ENCODE data around the gene TLCD3B. TPM values are rescaled to one million over a fixed set of nuclear protein-coding genes. Genes with fewer than 3 reads are reported as not detected.

TLCD3B gene
- total and polyA plus RNA-seq, 4 experiments from 2014 or later: not detected

- no peaks in the 10 kb centered on the region for H3K4me1 ChIP-seq (ENCODE audit: insufficient read depth, low read length)
- ChIA-PET POLR2A (ENCODE audit: partially characterized antibody) (no interaction called here), CTCF (ENCODE audit: partially characterized antibody) (interaction anchor here (1.7 kb wide), 1 partner anchor 12 kb away, joined by 4 read pairs; no protein-coding TSS in a partner anchor)
- peaks cover 0 to 2% (median 0%) of the 10 kb centered on the region in 4 donors for H3K4me1 Mint-ChIP-seq
- H3K36me3 Mint-ChIP-seq: peaks cover 55 to 81% of the 10 kb centered on the region in 2 donors
- no peaks in the 10 kb centered on the region for H3K27me3 ChIP-seq (ENCODE audit: insufficient read depth, low read length)
- no peak for DNase-seq
- H3K4me3 Mint-ChIP-seq: no peak overlapping the region
- intact Hi-C loops (cut with micrococcal nuclease): no loop called here
- no peaks in the 10 kb centered on the region for H3K27me3 Mint-ChIP-seq
- H3K36me3 ChIP-seq (ENCODE audit: insufficient read depth, low read length): peaks cover 81% of the 10 kb centered on the region
- no peak overlapping the region for H3K27ac ChIP-seq (ENCODE audit: low read depth, low read length)
- no peak overlapping the region for H3K27ac Mint-ChIP-seq
- no peak overlapping the region for H3K4me3 ChIP-seq (ENCODE audit: low read length in 2 of 2)
- H3K9me3 ChIP-seq (ENCODE audit: control insufficient read depth in 1 of 2, low read length in 2 of 2): no peaks in the 10 kb centered on the region
- H3K9me3 Mint-ChIP-seq: no peaks in the 10 kb centered on the region
These were observed 46.3 kb downstream of the TLCD3B start for GRCh38 chr16:29984764-29985147.

GRCh38 chr16:29984137-29984763, 46.8 kb downstream of the TLCD3B start:
- Mint-ChIP-seq H3K9me3 (no peaks in the 10 kb centered on the region), H3K4me1 (peaks cover 0 to 2% (median 0%) of the 10 kb centered on the region in 4 donors), H3K4me3 (no peak overlapping the region), H3K27ac (no peak overlapping the region), H3K36me3 (peaks cover 54 to 81% of the 10 kb centered on the region in 2 donors), H3K27me3 (no peaks in the 10 kb centered on the region)
- Histone ChIP-seq H3K4me1 (ENCODE audit: insufficient read depth, low read length) (no peaks in the 10 kb centered on the region), H3K27ac (ENCODE audit: low read depth, low read length) (no peak overlapping the region), H3K36me3 (ENCODE audit: insufficient read depth, low read length) (peaks cover 82% of the 10 kb centered on the region), H3K4me3 (ENCODE audit: low read length in 2 of 2) (no peak overlapping the region), H3K27me3 (ENCODE audit: insufficient read depth, low read length) (no peaks in the 10 kb centered on the region), H3K9me3 (ENCODE audit: control insufficient read depth in 1 of 2, low read length in 2 of 2) (no peaks in the 10 kb centered on the region)
- intact Hi-C loops (cut with micrococcal nuclease): no loop called here
- ChIA-PET POLR2A (ENCODE audit: partially characterized antibody) (no interaction called here), CTCF (ENCODE audit: partially characterized antibody) (interaction anchor here (1.7 kb wide), 1 partner anchor 11 kb away, joined by 4 read pairs; no protein-coding TSS in a partner anchor)
- no peak for DNase-seq

- Mint-ChIP-seq H3K27ac (peak overlapping the region in 2 of 7 donors; percentile 23 to 70), H3K4me1 (no peaks in the 10 kb centered on the region), H3K9me3 (no peaks in the 10 kb centered on the region), H3K4me3 (no peak overlapping the region), H3K27me3 (no peaks in the 10 kb centered on the region), H3K36me3 (peaks cover 53 to 83% of the 10 kb centered on the region in 2 donors)
- CTCF ChIA-PET (ENCODE audit: partially characterized antibody): interaction anchor here (1.7 kb wide), 1 partner anchor 11 kb away, joined by 4 read pairs; no protein-coding TSS in a partner anchor
- POLR2A ChIA-PET (ENCODE audit: partially characterized antibody): no interaction called here
- DNase-seq: no peak
- Histone ChIP-seq H3K9me3 (ENCODE audit: control insufficient read depth in 1 of 2, low read length in 2 of 2) (no peaks in the 10 kb centered on the region), H3K27ac (ENCODE audit: low read depth, low read length) (no peak overlapping the region), H3K4me3 (ENCODE audit: low read length in 2 of 2) (no peak overlapping the region), H3K4me1 (ENCODE audit: insufficient read depth, low read length) (no peaks in the 10 kb centered on the region), H3K36me3 (ENCODE audit: insufficient read depth, low read length) (peaks cover 89% of the 10 kb centered on the region), H3K27me3 (ENCODE audit: insufficient read depth, low read length) (no peaks in the 10 kb centered on the region)
- intact Hi-C loops (cut with micrococcal nuclease): no loop called here
These were observed 47.5 kb downstream of the TLCD3B start for GRCh38 chr16:29983420-29984136.

- H3K4me1 ChIP-seq (ENCODE audit: insufficient read depth, low read length): no peaks in the 10 kb centered on the region
- no peaks in the 10 kb centered on the region for H3K27me3 ChIP-seq (ENCODE audit: insufficient read depth, low read length)
- Mint-ChIP-seq H3K4me3 (no peak overlapping the region), H3K36me3 (peaks cover 46 to 82% of the 10 kb centered on the region in 2 donors), H3K27me3 (no peaks in the 10 kb centered on the region), H3K27ac (peak overlapping the region in 3 of 7 donors; percentile 12 to 25 (median 22)), H3K4me1 (peaks cover 0 to 1% (median 0%) of the 10 kb centered on the region in 4 donors), H3K9me3 (no peaks in the 10 kb centered on the region)
- no peak for DNase-seq
- CTCF ChIA-PET (ENCODE audit: partially characterized antibody): interaction anchor here (1.7 kb wide), 1 partner anchor 10 kb away, joined by 4 read pairs; no protein-coding TSS in a partner anchor
- H3K36me3 ChIP-seq (ENCODE audit: insufficient read depth, low read length): peaks cover 91% of the 10 kb centered on the region
- intact Hi-C loops (cut with micrococcal nuclease): no loop called here
- H3K4me3 ChIP-seq (ENCODE audit: low read length in 2 of 2): no peak overlapping the region
- no peaks in the 10 kb centered on the region for H3K9me3 ChIP-seq (ENCODE audit: control insufficient read depth in 1 of 2, low read length in 2 of 2)
- H3K27ac ChIP-seq (ENCODE audit: low read depth, low read length): no peak overlapping the region
- POLR2A ChIA-PET (ENCODE audit: partially characterized antibody): no interaction called here
These were observed 48.3 kb downstream of the TLCD3B start for GRCh38 chr16:29982560-29983419.

GRCh38 chr16:29978564-29979270, 52.4 kb downstream of the TLCD3B start:
- Mint-ChIP-seq H3K36me3 (peaks cover 24 to 61% of the 10 kb centered on the region in 2 donors), H3K27me3 (no peaks in the 10 kb centered on the region), H3K4me1 (peaks cover 17 to 40% (median 26%) of the 10 kb centered on the region in 4 donors), H3K27ac (peak overlapping the region in 2 of 7 donors; percentile 0 to 57), H3K4me3 (no peak overlapping the region), H3K9me3 (no peaks in the 10 kb centered on the region)
- no peaks in the 10 kb centered on the region for H3K9me3 ChIP-seq (ENCODE audit: control insufficient read depth in 1 of 2, low read length in 2 of 2)
- no peak overlapping the region for H3K4me3 ChIP-seq (ENCODE audit: low read length in 2 of 2)
- peaks cover 67% of the 10 kb centered on the region for H3K36me3 ChIP-seq (ENCODE audit: insufficient read depth, low read length)
- no peak for DNase-seq
- CTCF ChIA-PET (ENCODE audit: partially characterized antibody): interaction anchor here (1.0 kb wide), 1 partner anchor 10 kb away, joined by 3 read pairs; no protein-coding TSS in a partner anchor
- H3K27me3 ChIP-seq (ENCODE audit: insufficient read depth, low read length): no peaks in the 10 kb centered on the region
- peaks cover 33% of the 10 kb centered on the region for H3K4me1 ChIP-seq (ENCODE audit: insufficient read depth, low read length)
- POLR2A ChIA-PET (ENCODE audit: partially characterized antibody): interaction anchor here (1.3 kb wide), 1 partner anchor 17 kb away, joined by 4 read pairs; the partner anchor contains the start of gene TMEM219
- intact Hi-C loops (cut with micrococcal nuclease): no loop called here
- H3K27ac ChIP-seq (ENCODE audit: low read depth, low read length): no peak overlapping the region

GRCh38 chr16:29978081-29978480, 53.0 kb downstream of the TLCD3B start:
- Mint-ChIP-seq H3K27me3 (no peaks in the 10 kb centered on the region), H3K9me3 (no peaks in the 10 kb centered on the region), H3K4me1 (peaks cover 19 to 46% (median 31%) of the 10 kb centered on the region in 4 donors), H3K36me3 (peaks cover 19 to 59% of the 10 kb centered on the region in 2 donors), H3K27ac (peak overlapping the region in 3 of 7 donors; percentile 0 to 71 (median 70)), H3K4me3 (no peak overlapping the region)
- no peak for DNase-seq
- H3K9me3 ChIP-seq (ENCODE audit: control insufficient read depth in 1 of 2, low read length in 2 of 2): no peaks in the 10 kb centered on the region
- intact Hi-C loops (cut with micrococcal nuclease): no loop called here
- CTCF ChIA-PET (ENCODE audit: partially characterized antibody): interaction anchor here (1.0 kb wide), 1 partner anchor 11 kb away, joined by 3 read pairs; no protein-coding TSS in a partner anchor
- POLR2A ChIA-PET (ENCODE audit: partially characterized antibody): interaction anchor here (1.2 to 6.0 kb wide), 2 partner anchors 17 to 52 kb away, joined by 5 to 113 read pairs; partner anchors contain the start of genes KCTD13 and TMEM219
- no peak overlapping the region for H3K4me3 ChIP-seq (ENCODE audit: low read length in 2 of 2)
- H3K4me1 ChIP-seq (ENCODE audit: insufficient read depth, low read length): peaks cover 34% of the 10 kb centered on the region
- peaks cover 60% of the 10 kb centered on the region for H3K36me3 ChIP-seq (ENCODE audit: insufficient read depth, low read length)
- H3K27ac ChIP-seq (ENCODE audit: low read depth, low read length): no peak overlapping the region
- H3K27me3 ChIP-seq (ENCODE audit: insufficient read depth, low read length): no peaks in the 10 kb centered on the region
